ENCODE measurements around the gene DAB2. TPM values are rescaled to one million over a fixed set of nuclear protein-coding genes. Genes with fewer than 3 reads are reported as not detected.

Gene DAB2
- total RNA-seq, 2 experiments from 2014 or later, result 0.16 TPM; not detected in 1

GRCh38 chr5:39455645-39456044, 30.9 kb upstream of the DAB2 start:
- H3K9me3 Mint-ChIP-seq, result no peaks in the 10 kb centered on the region
- H3K4me1 Mint-ChIP-seq (ENCODE audit: low read depth), result no peaks in the 10 kb centered on the region
- no peak overlapping the region for H3K4me3 Mint-ChIP-seq
- no peak for ATAC-seq
- POLR2A ChIA-PET, result no interaction called here
- H3K27ac Mint-ChIP-seq, result no peak overlapping the region
- no peaks in the 10 kb centered on the region for H3K36me3 Mint-ChIP-seq (ENCODE audit: low read depth)
- TF ChIP-seq, protein P1, sequence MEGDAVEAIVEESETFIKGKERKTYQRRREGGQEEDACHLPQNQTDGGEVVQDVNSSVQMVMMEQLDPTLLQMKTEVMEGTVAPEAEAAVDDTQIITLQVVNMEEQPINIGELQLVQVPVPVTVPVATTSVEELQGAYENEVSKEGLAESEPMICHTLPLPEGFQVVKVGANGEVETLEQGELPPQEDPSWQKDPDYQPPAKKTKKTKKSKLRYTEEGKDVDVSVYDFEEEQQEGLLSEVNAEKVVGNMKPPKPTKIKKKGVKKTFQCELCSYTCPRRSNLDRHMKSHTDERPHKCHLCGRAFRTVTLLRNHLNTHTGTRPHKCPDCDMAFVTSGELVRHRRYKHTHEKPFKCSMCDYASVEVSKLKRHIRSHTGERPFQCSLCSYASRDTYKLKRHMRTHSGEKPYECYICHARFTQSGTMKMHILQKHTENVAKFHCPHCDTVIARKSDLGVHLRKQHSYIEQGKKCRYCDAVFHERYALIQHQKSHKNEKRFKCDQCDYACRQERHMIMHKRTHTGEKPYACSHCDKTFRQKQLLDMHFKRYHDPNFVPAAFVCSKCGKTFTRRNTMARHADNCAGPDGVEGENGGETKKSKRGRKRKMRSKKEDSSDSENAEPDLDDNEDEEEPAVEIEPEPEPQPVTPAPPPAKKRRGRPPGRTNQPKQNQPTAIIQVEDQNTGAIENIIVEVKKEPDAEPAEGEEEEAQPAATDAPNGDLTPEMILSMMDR (IDR thresholded peaks at IDR 0.05), result no peak
- CTCF ChIA-PET, result interaction anchor here (0.9 kb wide), 1 partner anchor 79 kb away, joined by 3 read pairs; no protein-coding TSS in a partner anchor
- DNase-seq, result no peak
- H3K27me3 Mint-ChIP-seq, result peaks cover 19% of the 10 kb centered on the region
- intact Hi-C loops (cut with micrococcal nuclease), result no loop called here

DNA sequence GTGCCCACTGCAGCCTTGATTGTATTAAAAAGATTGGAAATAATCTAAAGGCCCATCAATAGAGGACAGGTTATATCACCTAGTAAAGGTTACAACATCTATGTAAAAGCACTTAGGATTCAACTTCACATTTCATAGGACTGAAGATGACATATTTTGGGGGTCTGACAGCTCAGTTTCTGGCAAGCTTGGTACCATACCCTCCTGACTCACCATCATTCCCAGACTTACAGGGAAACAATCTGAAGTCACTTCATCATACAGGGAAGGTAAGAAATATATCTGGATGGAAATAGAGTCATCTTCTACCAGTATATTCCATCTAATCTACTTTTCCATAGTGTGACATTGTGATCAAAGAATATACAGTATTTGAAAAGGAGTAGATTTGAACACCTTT, 28.8 kb upstream of the DAB2 start:
- intact Hi-C loops (cut with micrococcal nuclease), result no loop called here
- no peak for DNase-seq
- no peaks in the 10 kb centered on the region for H3K4me1 Mint-ChIP-seq (ENCODE audit: low read depth)
- peaks cover 13% of the 10 kb centered on the region for H3K27me3 Mint-ChIP-seq
- H3K4me3 Mint-ChIP-seq, result no peak overlapping the region
- POLR2A ChIA-PET, result no interaction called here
- CTCF ChIA-PET, result interaction anchor here (0.7 to 1.0 kb wide), 2 partner anchors 10 to 1032 kb away, joined by 3 read pairs; no protein-coding TSS in a partner anchor
- TF ChIP-seq, protein P1 (IDR thresholded peaks at IDR 0.05), result no peak
- ATAC-seq, result no peak
- H3K9me3 Mint-ChIP-seq, result no peaks in the 10 kb centered on the region
- no peaks in the 10 kb centered on the region for H3K36me3 Mint-ChIP-seq (ENCODE audit: low read depth)
- no peak overlapping the region for H3K27ac Mint-ChIP-seq

DNA sequence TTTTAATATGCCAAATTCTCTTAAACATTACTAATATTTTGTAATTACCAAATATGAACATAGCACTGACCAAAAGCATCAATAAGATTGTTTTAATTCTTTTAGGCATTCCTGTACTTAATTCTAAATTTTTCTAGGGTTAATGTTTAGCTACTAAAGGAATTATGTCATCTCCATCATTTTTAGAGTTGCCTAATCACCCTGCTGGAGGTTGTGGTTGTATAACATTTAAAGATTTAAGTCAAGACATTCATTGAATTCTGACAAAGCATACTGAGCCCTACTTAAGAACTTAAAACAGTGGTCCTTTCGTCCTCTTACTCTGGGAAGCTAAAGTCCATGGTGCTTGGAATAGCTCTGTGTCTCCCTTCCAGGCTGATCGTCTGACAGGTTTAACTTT, 28.1 kb upstream of the DAB2 start:
- ChIA-PET CTCF (interaction anchor here (0.9 to 1.8 kb wide), 4 partner anchors 9 to 95 kb away, joined by 3 to 8 read pairs (median 4); partner anchors contain the start of gene DAB2), POLR2A (no interaction called here)
- no peaks in the 10 kb centered on the region for H3K36me3 Mint-ChIP-seq (ENCODE audit: low read depth)
- DNase-seq (no peak), ATAC-seq (no peak)
- TF ChIP-seq, protein P1 (IDR thresholded peaks at IDR 0.05), result no peak
- no peaks in the 10 kb centered on the region for H3K9me3 Mint-ChIP-seq
- no peaks in the 10 kb centered on the region for H3K4me1 Mint-ChIP-seq (ENCODE audit: low read depth)
- H3K27me3 Mint-ChIP-seq, result peaks cover 9% of the 10 kb centered on the region
- intact Hi-C loops (cut with micrococcal nuclease), result no loop called here
- no peak overlapping the region for H3K4me3 Mint-ChIP-seq
- no peak overlapping the region for H3K27ac Mint-ChIP-seq

GRCh38 chr5:39451276-39451941, 26.6 kb upstream of the DAB2 start:
- CTCF ChIA-PET, result interaction anchor here (1.8 kb wide), 2 partner anchors 26 to 96 kb away, joined by 4 to 8 read pairs; partner anchors contain the start of gene DAB2

DNA sequence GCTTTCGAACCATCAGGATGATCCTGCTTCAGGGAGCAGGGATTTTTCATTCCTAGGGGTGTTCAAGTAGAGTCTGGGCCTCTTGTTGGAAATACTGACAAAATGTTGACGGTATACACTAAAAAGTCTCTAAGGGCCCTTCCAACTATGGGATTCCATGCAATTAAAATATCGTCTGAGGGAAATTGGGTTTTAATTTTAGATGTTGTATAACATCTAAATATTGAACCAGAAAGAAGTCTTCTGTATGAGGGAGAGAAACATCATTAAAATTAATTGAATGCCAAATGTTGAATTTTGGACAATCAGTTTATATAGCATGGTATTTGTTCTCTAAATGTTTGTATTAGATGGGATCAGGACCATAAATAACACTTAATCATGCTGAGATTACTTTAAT, 25.7 kb upstream of the DAB2 start:
- DNase-seq (no peak), ATAC-seq (no peak)
- intact Hi-C loops (cut with micrococcal nuclease), result no loop called here
- TF ChIP-seq, protein P1 (IDR thresholded peaks at IDR 0.05), result no peak
- ChIA-PET POLR2A (no interaction called here), CTCF (no interaction called here)
- no peaks in the 10 kb centered on the region for H3K9me3 Mint-ChIP-seq
- no peak overlapping the region for H3K4me3 Mint-ChIP-seq
- no peak overlapping the region for H3K27ac Mint-ChIP-seq
- H3K27me3 Mint-ChIP-seq, result peaks cover 5% of the 10 kb centered on the region
- H3K36me3 Mint-ChIP-seq (ENCODE audit: low read depth), result no peaks in the 10 kb centered on the region
- H3K4me1 Mint-ChIP-seq (ENCODE audit: low read depth), result no peaks in the 10 kb centered on the region

More at GRCh38 chr5:39451276-39451941, 26.6 kb upstream of the DAB2 start:
- no peaks in the 10 kb centered on the region for H3K4me1 Mint-ChIP-seq (ENCODE audit: low read depth)
- H3K9me3 Mint-ChIP-seq, result no peaks in the 10 kb centered on the region
- ATAC-seq, result no peak
- no peak for DNase-seq
- H3K27me3 Mint-ChIP-seq, result peaks cover 8% of the 10 kb centered on the region
- TF ChIP-seq, protein P1 (IDR thresholded peaks at IDR 0.05), result no peak
- intact Hi-C loops (cut with micrococcal nuclease), result no loop called here
- no peak overlapping the region for H3K27ac Mint-ChIP-seq
- H3K4me3 Mint-ChIP-seq, result no peak overlapping the region
- no peaks in the 10 kb centered on the region for H3K36me3 Mint-ChIP-seq (ENCODE audit: low read depth)
- POLR2A ChIA-PET, result no interaction called here
